ENCODE data around the gene KCNJ14. TPM values are rescaled to one million over a fixed set of nuclear protein-coding genes. Genes with fewer than 3 reads are reported as not detected.
A peak's percentile ranks its signal among the peaks of the same experiment; 100 is the strongest.

KCNJ14 gene
- total and polyA plus RNA-seq, 2 donors (not counting 3 experiments of a cell fraction or from before 2014, with no cell fraction given) = 0.26 to 1.4 TPM

- peak overlapping the region; percentile 68 for H3K9ac ChIP-seq (replicated peaks; ENCODE audit: extremely low read depth, insufficient read depth, low read length)
- BruUV-seq (replicated peaks) = no TSS peak
- intact Hi-C loops (cut with micrococcal nuclease) (loop anchor here (2.0 kb wide), 1 partner anchor 25 kb away; the partner anchor contains the start of gene CYTH2), dilution Hi-C loops (cut with MboI; ENCODE audit: extremely low pct_ligation_motif_present, low sequenced_read_pairs) (no loop called here)
- FAIRE-seq = no peak
- peak overlapping the region; percentile 57 to 69 (median 62) for H3K4me3 ChIP-seq (replicated peaks in 1 of 3; ENCODE audit: insufficient read depth in 1 of 3, low read depth in 1 of 3, low read length in 3 of 3)
- no peak for DNase-seq (ENCODE audit: low read depth, low spot score)
- H3K36me3 ChIP-seq (ENCODE audit: control insufficient read depth in 2 of 2, extremely low read depth in 1 of 2, insufficient read depth in 2 of 2, low read length in 2 of 2) = no peaks in the 10 kb centered on the region
- no peaks in the 10 kb centered on the region for H4K20me1 ChIP-seq (replicated peaks; ENCODE audit: control insufficient read depth, extremely low read depth, insufficient read depth, low read length)
- H3K4me2 ChIP-seq (ENCODE audit: insufficient read depth, low read length) = peak overlapping the region; percentile 71
- no peaks in the 10 kb centered on the region for H3K9me1 ChIP-seq (replicated peaks; ENCODE audit: control insufficient read depth, extremely low read depth, insufficient read depth, low read length)
- peak overlapping the region; percentile 100 for H2AFZ ChIP-seq (ENCODE audit: low read depth, low read length)
- H3K9me3 ChIP-seq (replicated peaks; ENCODE audit: control insufficient read depth, insufficient read depth, low read length) = no peaks in the 10 kb centered on the region
- peaks cover 11% of the 10 kb centered on the region for H3K4me1 ChIP-seq (ENCODE audit: control insufficient read depth, extremely low read depth, insufficient read depth, low read length)
- POLR2A ChIA-PET = interaction anchor here (1.0 to 1.5 kb wide), 2 partner anchors 18 to 126 kb away, joined by 3 to 4 read pairs; partner anchors contain the start of gene SPHK2
- TF ChIP-seq CTCF (IDR thresholded peaks at IDR 0.05; ENCODE audit: extremely low read depth in 1 of 2, insufficient read depth in 1 of 2, low read depth in 1 of 2, low read length in 2 of 2) (no peak), GATA2 (IDR thresholded peaks at IDR 0.05; ENCODE audit: insufficient read depth, insufficient read length, low read depth, low read length) (no peak), POLR2AphosphoS5 (IDR thresholded peaks at IDR 0.05; ENCODE audit: insufficient read depth, low read depth, low read length) (no peak), MAX (IDR thresholded peaks at IDR 0.05; ENCODE audit: insufficient read depth, insufficient read length) (no peak), FOS (IDR thresholded peaks at IDR 0.05; ENCODE audit: borderline replicate concordance, insufficient read depth, low read length) (no peak), EZH2 (IDR thresholded peaks at IDR 0.05; ENCODE audit: borderline replicate concordance, low read depth, low read length, severe bottlenecking) (no peak), POLR2A (IDR thresholded peaks at IDR 0.05; ENCODE audit: low read depth, low read length) (no peak), MYC (IDR thresholded peaks at IDR 0.05; ENCODE audit: low read depth, low read length) (no peak), JUN (IDR thresholded peaks at IDR 0.05; ENCODE audit: borderline replicate concordance, insufficient read depth, insufficient read length, low read depth) (no peak)
- no peak overlapping the region for H3K27ac ChIP-seq (ENCODE audit: insufficient read depth, low read depth, low read length)
- no peaks in the 10 kb centered on the region for H3K79me2 ChIP-seq (ENCODE audit: control insufficient read depth, insufficient read depth, low read length)
- CTCF ChIA-PET = interaction anchor here (0.8 to 1.6 kb wide), 7 partner anchors 12 to 160 kb away, joined by 3 to 17 read pairs (median 6); partner anchors contain the start of gene KDELR1
- peaks cover 3 to 14% of the 10 kb centered on the region in 2 experiments for H3K27me3 ChIP-seq (ENCODE audit: control insufficient read depth in 2 of 2, insufficient read depth in 2 of 2, low read length in 2 of 2)
Observed at GRCh38 chr19:48493718-48494401, 38.5 kb downstream of the KCNJ14 start.
